ACC112 (cell line): Measurements from ENCODE around the gene SLC27A4.
"Not testable (repeated sequence)": the region's sequence is repeated elsewhere in the genome, so short reads cannot be mapped to it uniquely, and the experiment has no call there.

Experiments
- H2AFZ ChIP-seq: fragments of 200-600 bp; sonication (generic); one replicate; pipeline ENCODE4 v1.6.0; 2017; ENCODE audit warnings: antibody characterized with exemption, low read length; ENCODE audit not compliant: unreplicated experiment
- H3K27ac ChIP-seq: fragments of 200-600 bp; sonication (generic); 2 replicates; pipeline ENCODE4 v1.5.1; 2014; ENCODE audit warnings: low read depth, mild to moderate bottlenecking, antibody characterized with exemption, low read length, moderate library complexity
- H3K27me3 ChIP-seq: fragments of 200-600 bp; sonication (generic); 2 replicates; pipeline ENCODE4 v1.6.1; 2014; ENCODE audit warnings: mild to moderate bottlenecking, antibody characterized with exemption, low read length, moderate library complexity, mixed read lengths; ENCODE audit not compliant: insufficient read depth
- H3K36me3 ChIP-seq: fragments of 200-600 bp; sonication (generic); 2 replicates; pipeline ENCODE4 v1.6.1; 2016; ENCODE audit warnings: mild to moderate bottlenecking, antibody characterized with exemption, low read length, moderate library complexity, mixed read lengths; ENCODE audit not compliant: insufficient read depth
- H3K4me1 ChIP-seq: fragments of 200-600 bp; sonication (generic); one replicate; pipeline ENCODE4 v1.6.1; 2016; ENCODE audit warnings: low read length, mixed read lengths; ENCODE audit not compliant: insufficient read depth, unreplicated experiment, control insufficient read depth
- H3K4me3 ChIP-seq: fragments of 200-600 bp; sonication (generic); 2 replicates; pipeline ENCODE4 v1.5.1; 2014; ENCODE audit warnings: mild to moderate bottlenecking, low read depth, low read length
- H3K79me2 ChIP-seq: fragments of 200-600 bp; sonication (generic); one replicate; pipeline ENCODE4 v1.6.0; 2016; ENCODE audit warnings: low read length; ENCODE audit not compliant: control insufficient read depth, unreplicated experiment, insufficient read depth

Gene SLC27A4

DNA sequence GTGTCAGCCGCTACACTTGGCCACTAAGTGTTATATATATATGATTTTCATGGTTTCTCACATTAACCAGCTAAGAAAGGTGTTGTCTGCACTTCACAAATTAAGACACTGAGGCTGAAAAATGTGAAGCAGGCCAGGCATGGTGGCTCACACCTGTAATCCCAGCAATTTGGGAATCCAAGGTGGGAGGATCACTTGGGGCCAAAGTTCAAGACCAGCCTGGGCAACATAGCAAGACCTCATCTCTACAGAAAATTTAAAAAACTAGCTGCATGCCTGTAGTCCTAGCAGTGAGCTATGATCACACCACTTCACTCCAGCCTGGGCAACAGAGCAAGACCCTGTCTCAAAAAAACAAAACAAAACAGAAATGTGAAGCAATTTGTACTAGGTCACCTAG is 15.9 kb upstream of the SLC27A4 start:
- Histone ChIP-seq H3K79me2 (peaks cover 38% of the 10 kb centered on the region), H3K4me3 (no peak overlapping the region; the same call in 1 of the 2 replicates)

DNA sequence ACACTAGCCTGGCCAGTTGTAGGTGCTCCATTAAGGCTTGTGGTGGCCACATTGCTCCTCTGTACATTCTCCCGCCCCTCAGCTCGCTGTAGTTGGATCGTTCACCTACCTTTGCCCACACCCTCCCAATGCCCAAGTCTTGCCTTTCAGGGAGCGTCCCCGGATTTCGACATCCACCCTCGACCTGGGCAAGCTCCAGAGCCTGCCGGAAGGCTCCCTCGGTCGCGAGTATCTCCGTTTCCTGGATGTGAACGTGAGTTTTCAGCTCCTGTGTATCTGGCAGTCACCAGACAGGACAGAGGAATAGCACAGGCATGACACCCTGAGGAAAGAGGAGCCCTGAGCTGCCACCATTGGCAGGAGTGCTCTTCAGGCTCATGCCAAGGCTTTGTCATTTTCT is 14.7 kb upstream of the SLC27A4 start:
- 0 out of 2 replicates have a peak, but pooled peaks cover 3% of the 10 kb centered on the region for H3K36me3 ChIP-seq
- no peak overlapping the region for H3K4me3 ChIP-seq
- H3K4me1 ChIP-seq = peaks cover 9% of the 10 kb centered on the region
- no peaks in the 10 kb centered on the region for H3K27me3 ChIP-seq
- no peak overlapping the region for H3K27ac ChIP-seq
- H2AFZ ChIP-seq = no peak overlapping the region
- peaks cover 38% of the 10 kb centered on the region for H3K79me2 ChIP-seq

More for the DNA sequence above, 15.9 kb upstream of the SLC27A4 start:
- Histone ChIP-seq H3K4me1 (peaks cover 9% of the 10 kb centered on the region), H3K27ac (no peak overlapping the region), H3K27me3 (no peaks in the 10 kb centered on the region), H3K36me3 (0 out of 2 replicates have a peak, but pooled peaks cover 3% of the 10 kb centered on the region), H2AFZ (no peak overlapping the region)

DNA sequence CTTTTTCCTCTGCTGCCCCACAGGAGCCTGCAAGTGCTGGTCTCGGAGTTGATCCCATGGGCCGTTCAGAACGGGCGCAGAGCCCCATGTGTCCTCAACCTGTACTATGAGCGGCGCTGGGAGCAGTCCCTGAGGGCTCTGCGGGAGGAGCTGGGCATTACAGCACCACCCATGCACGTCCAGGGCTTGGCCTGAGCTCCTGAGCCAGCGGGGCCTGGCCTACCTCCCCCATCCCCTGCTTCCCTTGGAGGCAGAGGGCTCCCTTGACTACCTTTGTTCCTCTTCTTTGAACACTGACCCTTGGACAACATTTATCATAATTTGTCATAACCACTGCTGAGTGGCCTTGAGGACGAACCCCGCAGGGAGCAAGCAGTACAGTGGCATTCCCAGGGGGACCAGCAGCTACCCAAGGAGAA is 6.9 kb upstream of the SLC27A4 start:
- no peak overlapping the region for H3K27ac ChIP-seq
- H3K4me3 ChIP-seq = no peak overlapping the region
- no peak overlapping the region for H2AFZ ChIP-seq
- H3K79me2 ChIP-seq = no peaks in the 10 kb centered on the region
- no peaks in the 10 kb centered on the region for H3K27me3 ChIP-seq
- no peaks in the 10 kb centered on the region for H3K4me1 ChIP-seq
- no peaks in the 10 kb centered on the region for H3K36me3 ChIP-seq

DNA sequence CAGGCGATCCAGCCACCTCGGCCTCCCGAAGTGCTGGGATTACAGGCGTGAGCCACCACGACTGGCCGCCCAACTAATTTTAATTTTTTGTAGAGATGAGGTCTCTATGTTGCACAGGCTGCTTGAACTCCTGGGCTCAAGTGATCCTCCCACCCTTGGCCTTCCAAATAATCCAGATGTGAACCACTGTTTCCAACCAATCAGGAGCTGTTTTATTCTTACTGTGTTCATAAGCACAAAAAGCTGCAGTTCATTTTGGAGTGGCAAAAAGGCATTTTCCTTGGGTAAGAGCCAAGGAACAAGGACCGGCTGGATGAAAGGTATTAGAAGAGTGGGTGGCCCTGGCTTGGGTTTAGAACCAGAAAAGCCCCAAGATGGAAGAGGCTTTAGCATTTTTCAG is 5.2 kb upstream of the SLC27A4 start:
- no peak overlapping the region for H3K27ac ChIP-seq
- H3K4me3 ChIP-seq = no peak overlapping the region
- H2AFZ ChIP-seq = no peak overlapping the region
- no peaks in the 10 kb centered on the region for H3K79me2 ChIP-seq
- H3K36me3 ChIP-seq = no peaks in the 10 kb centered on the region
- no peaks in the 10 kb centered on the region for H3K4me1 ChIP-seq
- no peaks in the 10 kb centered on the region for H3K27me3 ChIP-seq

DNA sequence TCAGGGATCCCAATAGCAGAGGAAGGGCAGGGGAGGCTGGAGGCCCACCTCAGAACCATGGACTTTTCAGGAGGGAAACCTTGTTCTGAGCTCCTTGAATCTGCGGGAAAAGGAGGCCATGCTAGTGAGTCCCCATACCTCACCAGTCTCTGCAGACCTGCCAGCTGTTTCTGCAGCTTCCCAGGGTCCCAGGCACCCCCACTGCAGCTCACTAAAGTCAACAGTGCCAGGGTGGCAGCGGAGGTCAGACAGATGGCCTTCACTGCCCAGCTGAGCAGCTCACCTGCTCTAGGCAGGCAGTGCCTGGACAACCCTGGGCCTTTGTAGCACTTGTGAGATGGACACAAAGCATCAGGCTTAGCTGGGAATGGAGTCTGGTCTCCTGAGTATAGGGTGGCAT is 4.4 kb upstream of the SLC27A4 start:
- no peaks in the 10 kb centered on the region for H3K27me3 ChIP-seq
- H3K4me3 ChIP-seq = no peak overlapping the region
- no peaks in the 10 kb centered on the region for H3K4me1 ChIP-seq
- H3K79me2 ChIP-seq = no peaks in the 10 kb centered on the region
- H3K36me3 ChIP-seq = no peaks in the 10 kb centered on the region
- no peak overlapping the region for H2AFZ ChIP-seq
- no peak overlapping the region for H3K27ac ChIP-seq

DNA sequence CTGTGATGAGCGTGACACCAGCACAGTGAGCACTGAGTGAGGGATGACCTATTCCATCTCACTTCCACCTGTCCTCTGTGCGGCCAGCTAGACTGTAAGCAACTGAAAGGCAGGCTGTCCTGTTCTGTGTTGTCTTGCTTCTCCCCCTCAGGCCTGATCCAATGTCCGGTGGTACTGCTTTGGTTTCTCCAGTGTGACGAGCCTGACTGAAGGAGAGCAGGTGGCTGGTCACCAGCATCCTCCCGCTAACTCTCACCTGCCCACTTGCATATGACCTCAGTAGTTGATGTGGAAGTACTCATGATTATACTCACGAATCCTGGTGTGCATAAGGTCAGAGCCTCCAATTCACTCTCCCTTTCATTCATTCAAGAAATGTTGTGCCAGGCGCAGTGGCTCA is 2.4 kb upstream of the SLC27A4 start:
- Histone ChIP-seq H2AFZ (no peak overlapping the region), H3K79me2 (no peaks in the 10 kb centered on the region), H3K27me3 (no peaks in the 10 kb centered on the region), H3K4me1 (no peaks in the 10 kb centered on the region), H3K27ac (no peak overlapping the region), H3K4me3 (no peak overlapping the region), H3K36me3 (no peaks in the 10 kb centered on the region)

DNA sequence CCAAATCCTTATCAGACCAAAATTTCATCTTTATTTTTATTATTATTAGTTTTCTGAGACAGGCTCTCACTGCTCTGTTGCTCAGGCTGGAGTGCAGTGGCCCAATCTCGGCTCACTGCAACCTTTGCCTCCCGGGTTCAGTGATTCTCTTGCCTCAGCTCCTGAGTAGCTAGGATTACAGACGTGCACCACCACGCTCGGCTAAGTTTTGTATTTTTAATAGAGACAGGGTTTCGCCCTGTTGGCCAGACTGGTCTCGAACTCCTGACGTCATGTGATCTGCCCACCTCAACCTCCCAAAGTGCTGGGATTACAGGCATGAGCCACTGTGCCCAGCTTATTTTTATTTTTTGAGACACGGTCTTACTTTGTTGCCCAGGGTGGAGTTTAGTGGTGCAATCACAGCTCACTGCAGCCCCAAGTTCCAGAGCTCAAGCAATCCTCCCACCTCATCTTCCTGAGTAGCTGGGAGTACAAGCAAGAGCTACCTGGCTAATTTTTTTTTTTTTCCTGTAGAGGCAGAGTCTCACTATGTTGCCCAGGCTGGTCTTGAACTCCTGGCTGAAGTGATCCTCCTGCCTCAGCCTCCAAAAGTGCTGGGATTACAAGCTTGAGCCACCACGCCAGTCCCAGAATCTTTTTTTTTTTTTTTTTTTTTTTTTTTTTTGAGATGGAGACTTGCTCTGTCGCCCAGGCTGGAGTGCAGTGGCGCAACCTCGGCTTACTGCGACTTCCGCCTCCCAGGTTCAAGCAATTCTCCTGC is 1.3 kb upstream of the SLC27A4 start:
- not testable (repeated sequence) for H3K4me3 ChIP-seq, H3K4me1 ChIP-seq, H3K27me3 ChIP-seq, H3K36me3 ChIP-seq, H3K27ac ChIP-seq, H2AFZ ChIP-seq, H3K79me2 ChIP-seq

DNA sequence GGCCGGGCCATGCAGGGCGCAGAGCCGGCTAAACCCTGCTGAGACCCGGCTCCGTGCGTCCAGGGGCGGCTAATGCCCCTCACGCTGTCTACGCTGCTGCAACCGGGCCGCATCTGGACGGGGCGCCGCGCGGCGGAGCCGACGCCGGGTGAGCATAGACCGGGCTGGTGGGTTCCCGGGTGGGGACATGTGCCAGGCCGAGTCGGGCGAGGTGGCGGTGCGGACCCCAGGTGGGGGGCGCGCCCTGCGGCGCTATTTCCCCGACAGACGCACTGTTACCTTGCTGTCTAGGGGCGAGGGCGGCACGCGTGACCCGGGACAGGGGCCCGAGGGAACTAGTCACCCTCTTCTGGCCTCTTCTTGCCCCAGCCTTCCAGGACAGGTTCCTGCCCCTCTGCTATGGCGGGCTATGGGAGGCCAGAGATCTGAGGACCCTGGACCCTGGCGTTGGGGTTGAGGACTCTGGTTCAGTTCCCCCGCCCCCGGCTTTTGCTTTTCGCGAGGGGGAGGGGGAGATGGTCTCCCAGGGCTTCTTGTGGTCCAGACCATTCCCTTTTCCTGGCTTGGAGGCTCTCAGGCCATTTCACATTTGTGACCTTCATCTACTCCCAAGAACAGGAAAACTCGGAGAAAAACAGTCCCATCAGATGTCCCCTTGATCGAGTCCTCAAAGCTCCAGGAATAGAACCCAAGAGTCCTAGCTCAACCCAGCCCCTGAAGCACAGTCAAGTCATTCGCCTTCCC is 536 bp downstream of the SLC27A4 start:
- Histone ChIP-seq H3K36me3 (no peaks in the 10 kb centered on the region; the same call in 1 of the 2 replicates), H3K4me1 (no peaks in the 10 kb centered on the region), H3K27me3 (no peaks in the 10 kb centered on the region), H3K79me2 (no peaks in the 10 kb centered on the region), H2AFZ (peak overlapping the region; percentile 10), H3K27ac (no peak overlapping the region), H3K4me3 (peak overlapping the region; percentile 93)

DNA sequence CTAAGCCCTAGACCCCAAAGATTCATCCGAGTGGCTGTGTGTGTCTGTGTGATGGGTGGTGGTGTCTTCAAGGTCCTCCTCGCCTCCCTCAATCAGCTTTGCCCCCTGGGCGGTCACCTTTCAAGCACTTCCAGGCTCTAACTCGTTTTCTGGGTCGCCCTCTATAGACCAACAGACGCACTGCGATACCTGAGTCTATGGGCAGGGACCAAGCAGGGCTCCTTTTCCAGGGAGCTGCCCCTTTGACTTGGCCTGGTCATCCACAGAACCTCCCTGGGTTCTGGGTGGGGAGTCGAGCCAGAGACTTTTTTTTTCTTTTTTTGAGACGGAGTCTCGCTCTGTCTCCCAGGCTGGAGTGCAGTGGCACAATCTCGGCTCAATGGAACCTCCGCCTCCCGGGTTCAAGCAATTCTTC is 1.1 kb downstream of the SLC27A4 start:
- Histone ChIP-seq H2AFZ (peak overlapping the region; percentile 10), H3K27me3 (no peaks in the 10 kb centered on the region), H3K4me1 (no peaks in the 10 kb centered on the region), H3K36me3 (no peaks in the 10 kb centered on the region; the same call in 1 of the 2 replicates), H3K79me2 (no peaks in the 10 kb centered on the region), H3K27ac (no peak overlapping the region), H3K4me3 (peak overlapping the region; percentile 93)

DNA sequence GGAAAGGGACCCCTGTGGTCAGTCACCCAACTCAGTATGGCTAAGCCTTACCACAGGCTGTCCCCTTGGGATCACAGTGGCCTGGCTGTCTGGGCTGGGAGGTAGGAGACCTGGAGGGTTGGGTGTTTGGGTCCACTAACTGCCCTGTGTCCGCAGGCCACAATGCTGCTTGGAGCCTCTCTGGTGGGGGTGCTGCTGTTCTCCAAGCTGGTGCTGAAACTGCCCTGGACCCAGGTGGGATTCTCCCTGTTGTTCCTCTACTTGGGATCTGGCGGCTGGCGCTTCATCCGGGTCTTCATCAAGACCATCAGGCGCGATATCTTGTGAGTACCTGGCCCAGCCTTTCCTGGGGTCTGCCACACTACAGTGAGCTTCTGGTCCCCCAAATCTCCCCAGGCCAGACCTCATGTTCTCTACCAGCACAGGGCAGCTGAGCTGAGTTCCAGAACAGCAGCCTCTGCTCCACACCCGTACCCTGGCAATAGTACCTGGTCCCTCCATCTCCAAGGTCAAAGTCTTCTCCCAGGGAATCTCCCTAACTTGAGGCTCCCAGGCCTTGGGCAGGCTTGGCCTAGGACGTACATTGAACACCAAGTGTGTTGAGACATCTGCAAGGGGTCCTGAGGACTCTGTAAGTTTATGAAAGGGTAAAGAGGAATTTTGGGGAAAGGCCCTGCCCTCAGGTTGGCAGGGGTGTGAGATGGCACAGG is 2.8 kb downstream of the SLC27A4 start:
- Histone ChIP-seq H3K79me2 (no peaks in the 10 kb centered on the region), H3K4me3 (no peak overlapping the region), H3K36me3 (no peaks in the 10 kb centered on the region; the same call in 1 of the 2 replicates), H2AFZ (no peak overlapping the region), H3K27me3 (no peaks in the 10 kb centered on the region), H3K27ac (no peak overlapping the region), H3K4me1 (no peaks in the 10 kb centered on the region)
